Transverse colon (tissue), 3 donors: Measurements from ENCODE around the gene OR1S2.

ENCODE experiments used
- POLR2A ChIP-seq: fragments of 450-650 bp; IDR thresholded peaks from one replicate; pipeline ENCODE4 v1.6.1; 2016; ENCODE audit warnings: antibody characterized with exemption, mild to moderate bottlenecking, moderate library complexity
- POLR2AphosphoS5 ChIP-seq, 3 donors: sonication (generic); formaldehyde crosslinking; IDR thresholded peaks; one replicate each; pipeline ENCODE4 v1.6.1; 2016; ENCODE audit warnings: antibody characterized with exemption in 3 of 3

DNA sequence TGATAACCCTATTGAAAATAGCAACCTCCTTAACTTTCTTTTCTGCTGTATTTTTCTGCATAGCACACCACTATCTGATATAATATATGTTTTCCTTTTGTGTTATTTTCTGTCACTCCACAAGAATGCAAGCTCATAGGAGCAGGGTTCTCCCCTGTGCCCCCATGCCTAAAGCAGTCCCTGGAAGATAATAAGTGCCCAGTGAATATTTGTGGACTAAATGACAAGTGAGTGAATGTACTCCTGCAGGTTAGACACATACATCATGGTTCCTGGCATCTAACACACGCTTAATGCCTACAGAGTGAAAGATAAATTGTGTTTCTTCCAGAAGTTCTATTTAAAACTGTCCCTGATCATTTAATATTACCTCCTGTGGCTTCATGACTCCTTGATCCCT is 39.0 kb downstream of the OR1S2 start:
- TF ChIP-seq POLR2AphosphoS5 (IDR thresholded peaks at IDR 0.05), result no peak
- no peak for TF ChIP-seq POLR2A
